T-helper 9 cell (primary cell): ENCODE data around the gene SNCAIP.
"Not testable (repeated sequence)": the region's sequence is repeated elsewhere in the genome, so short reads cannot be mapped to it uniquely, and the experiment has no call there.

Experiments
- DNase-seq: peaks from one replicate; pipeline ENCODE4 v3.0.0-alpha.2; 2020

The SNCAIP gene

GRCh38 chr5:122315521-122315920 lies 3.5 kb downstream of the SNCAIP start:
- DNase-seq, result no peak

GRCh38 chr5:122316656-122317055 lies 4.6 kb downstream of the SNCAIP start:
- DNase-seq, result no peak

GRCh38 chr5:122319897-122320296 lies 7.9 kb downstream of the SNCAIP start:
- DNase-seq, result no peak

GRCh38 chr5:122321921-122322320 lies 9.9 kb downstream of the SNCAIP start:
- DNase-seq, result no peak

- no peak for DNase-seq
Measured at GRCh38 chr5:122322801-122323548, 10.9 kb downstream of the SNCAIP start.

GRCh38 chr5:122323738-122324137 lies 11.7 kb downstream of the SNCAIP start:
- DNase-seq, result no peak

- no peak for DNase-seq
Measured at GRCh38 chr5:122327110-122327509, 15.1 kb downstream of the SNCAIP start.

GRCh38 chr5:122330881-122331280 lies 18.8 kb downstream of the SNCAIP start:
- DNase-seq, result no peak

- no peak for DNase-seq
Measured at GRCh38 chr5:122332599-122333555, 20.8 kb downstream of the SNCAIP start.

- DNase-seq, result no peak
Measured at GRCh38 chr5:122333564-122333963, 21.5 kb downstream of the SNCAIP start.

GRCh38 chr5:122339591-122339990 lies 27.6 kb downstream of the SNCAIP start:
- no peak for DNase-seq

GRCh38 chr5:122341087-122341486 lies 29.1 kb downstream of the SNCAIP start:
- DNase-seq, result no peak

- no peak for DNase-seq
Measured at GRCh38 chr5:122342256-122342655, 30.2 kb downstream of the SNCAIP start.

GRCh38 chr5:122346897-122347581 lies 35.0 kb downstream of the SNCAIP start:
- no peak for DNase-seq

GRCh38 chr5:122350496-122350895 lies 38.5 kb downstream of the SNCAIP start:
- no peak for DNase-seq

- no peak for DNase-seq
Measured at GRCh38 chr5:122351416-122352157, 39.5 kb downstream of the SNCAIP start.

GRCh38 chr5:122352331-122352730 lies 40.3 kb downstream of the SNCAIP start:
- no peak for DNase-seq

GRCh38 chr5:122353361-122353760 lies 41.3 kb downstream of the SNCAIP start:
- not testable (repeated sequence) for DNase-seq

- DNase-seq, result no peak
Measured at GRCh38 chr5:122354293-122354692, 42.3 kb downstream of the SNCAIP start.

GRCh38 chr5:122355324-122355723 lies 43.3 kb downstream of the SNCAIP start:
- DNase-seq, result no peak

- no peak for DNase-seq
Measured at GRCh38 chr5:122356855-122357254, 44.8 kb downstream of the SNCAIP start.

GRCh38 chr5:122358372-122358979 lies 46.4 kb downstream of the SNCAIP start:
- DNase-seq, result no peak
